Measurements from ENCODE around the gene STIM1. TPM values are rescaled to one million over a fixed set of nuclear protein-coding genes. Genes with fewer than 3 reads are reported as not detected.

Gene STIM1
- total RNA-seq, 1 experiment from 2014 or later = 15.2 TPM

DNA sequence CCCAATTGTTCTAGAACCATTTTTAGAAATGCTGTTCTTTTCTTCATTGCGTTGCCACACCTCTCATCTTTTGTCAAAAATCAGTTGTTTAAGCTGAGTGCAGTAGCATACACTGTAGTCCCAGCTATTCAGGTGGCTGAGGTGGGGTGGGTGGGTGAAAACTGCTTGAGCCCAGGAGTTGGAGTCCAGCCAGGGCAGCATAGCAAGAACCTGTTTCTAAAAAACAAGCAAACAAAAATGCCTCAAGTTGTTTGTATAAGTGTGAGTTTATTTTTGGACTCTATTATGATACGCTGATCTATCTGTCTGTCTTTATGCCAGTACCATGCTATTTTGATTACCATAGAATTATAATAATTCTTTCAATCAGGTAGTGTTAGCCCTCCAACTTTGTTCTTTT, 176.6 kb downstream of the STIM1 start:
- H3K4me3 Mint-ChIP-seq = no peak overlapping the region
- H4K8ac ChIP-seq (replicated peaks; ENCODE audit: insufficient read length, low read depth, low read length) = no peak overlapping the region
- H3K4me2 ChIP-seq (ENCODE audit: insufficient read depth, insufficient read length, low read length) = no peak overlapping the region
- H3K9me3 Mint-ChIP-seq = peaks cover 24 to 25% of the 10 kb centered on the region in 2 experiments
- H3K9ac ChIP-seq (ENCODE audit: extremely low read depth, insufficient read length, low read length) = no peak overlapping the region
- no peaks in the 10 kb centered on the region for H3K79me1 ChIP-seq (ENCODE audit: insufficient read depth, low read depth, low read length, poor library complexity, severe bottlenecking)
- H3K23ac ChIP-seq (ENCODE audit: insufficient read length, low read depth, low read length) = no peak overlapping the region
- no peaks in the 10 kb centered on the region for H3K4me1 ChIP-seq (ENCODE audit: insufficient read depth, low read length)
- no peak overlapping the region for H4K5ac ChIP-seq (ENCODE audit: insufficient read length, low read depth, low read length)
- H2AK5ac ChIP-seq (ENCODE audit: insufficient read length, low read length) = no peak overlapping the region
- no peaks in the 10 kb centered on the region for H3K23me2 ChIP-seq (ENCODE audit: insufficient read length, low read depth, low read length, poor library complexity, severe bottlenecking)
- H4K91ac ChIP-seq (ENCODE audit: insufficient read length, low read depth, low read length) = no peak overlapping the region
- no peak overlapping the region for H3K14ac ChIP-seq (ENCODE audit: insufficient read depth, low read length)
- H3K27ac ChIP-seq (ENCODE audit: insufficient read length, low read depth, low read length) = no peak overlapping the region
- H3K79me2 ChIP-seq (ENCODE audit: insufficient read depth, low read length) = no peaks in the 10 kb centered on the region
- H3K36me3 Mint-ChIP-seq (ENCODE audit: insufficient read depth in 1 of 3, low read depth in 3 of 3) = peaks cover 3 to 8% (median 5%) of the 10 kb centered on the region in 3 experiments
- no peak overlapping the region for H3K27ac Mint-ChIP-seq
- no peak overlapping the region for H3K56ac ChIP-seq (ENCODE audit: insufficient read length, low read depth, low read length)
- H2BK12ac ChIP-seq (ENCODE audit: insufficient read length, low read depth, low read length) = no peak overlapping the region
- H2BK5ac ChIP-seq (ENCODE audit: insufficient read length, low read length) = no peak overlapping the region
- no peak overlapping the region for H3T11ph ChIP-seq (ENCODE audit: low read length)
- no peak overlapping the region for H3K4ac ChIP-seq (ENCODE audit: low read depth, low read length)
- no peaks in the 10 kb centered on the region for H4K20me1 ChIP-seq (ENCODE audit: control insufficient read depth, insufficient read depth, insufficient read length)
- no peak overlapping the region for H2BK20ac ChIP-seq (ENCODE audit: low read depth, low read length, poor library complexity, severe bottlenecking)
- H2AFZ ChIP-seq (ENCODE audit: low read length) = no peak overlapping the region
- DNase-seq = no peak
- H3K27me3 ChIP-seq (ENCODE audit: insufficient read depth, low read length) = no peaks in the 10 kb centered on the region
- no peak overlapping the region for H2BK15ac ChIP-seq (ENCODE audit: low read depth, low read length)
- H3K18ac ChIP-seq (ENCODE audit: insufficient read length, low read depth, low read length) = no peak overlapping the region
- no peaks in the 10 kb centered on the region; the same call in 1 of the 2 replicates for H3K27me3 Mint-ChIP-seq (ENCODE audit: low read depth)
- no CpG with 5 or more reads among the region's 2 CpGs for WGBS (ENCODE audit: extremely low coverage, insufficient read length, low lambda C conversion rate)
- no peaks in the 10 kb centered on the region for H3K9me3 ChIP-seq (ENCODE audit: control insufficient read depth, low read depth, low read length)
- H3K4me1 Mint-ChIP-seq = no peaks in the 10 kb centered on the region
- H2BK120ac ChIP-seq (ENCODE audit: low read depth, low read length, poor library complexity, severe bottlenecking) = no peak overlapping the region
- TF ChIP-seq, protein P1, sequence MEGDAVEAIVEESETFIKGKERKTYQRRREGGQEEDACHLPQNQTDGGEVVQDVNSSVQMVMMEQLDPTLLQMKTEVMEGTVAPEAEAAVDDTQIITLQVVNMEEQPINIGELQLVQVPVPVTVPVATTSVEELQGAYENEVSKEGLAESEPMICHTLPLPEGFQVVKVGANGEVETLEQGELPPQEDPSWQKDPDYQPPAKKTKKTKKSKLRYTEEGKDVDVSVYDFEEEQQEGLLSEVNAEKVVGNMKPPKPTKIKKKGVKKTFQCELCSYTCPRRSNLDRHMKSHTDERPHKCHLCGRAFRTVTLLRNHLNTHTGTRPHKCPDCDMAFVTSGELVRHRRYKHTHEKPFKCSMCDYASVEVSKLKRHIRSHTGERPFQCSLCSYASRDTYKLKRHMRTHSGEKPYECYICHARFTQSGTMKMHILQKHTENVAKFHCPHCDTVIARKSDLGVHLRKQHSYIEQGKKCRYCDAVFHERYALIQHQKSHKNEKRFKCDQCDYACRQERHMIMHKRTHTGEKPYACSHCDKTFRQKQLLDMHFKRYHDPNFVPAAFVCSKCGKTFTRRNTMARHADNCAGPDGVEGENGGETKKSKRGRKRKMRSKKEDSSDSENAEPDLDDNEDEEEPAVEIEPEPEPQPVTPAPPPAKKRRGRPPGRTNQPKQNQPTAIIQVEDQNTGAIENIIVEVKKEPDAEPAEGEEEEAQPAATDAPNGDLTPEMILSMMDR (conservative IDR thresholded peaks at IDR 0.05) = no peak

Measured in H9 (cell line).